Neural progenitor cell (in vitro differentiated cells): Measurements from ENCODE around the gene ARHGEF39. TPM values are rescaled to one million over a fixed set of nuclear protein-coding genes. Genes with fewer than 3 reads are reported as not detected.
A peak's percentile ranks its signal among the peaks of the same experiment; 100 is the strongest.

Experiments
- DNase-seq: peaks from one replicate; pipeline ENCODE4 v3.0.0-alpha.2; 2016; ENCODE audit warnings: low spot score
- H2AFZ ChIP-seq: fragments of 200-600 bp; sonication (generic); replicated peaks from 2 replicates; pipeline ENCODE4 v1.6.1; 2016; ENCODE audit warnings: antibody characterized with exemption
- H3F3A ChIP-seq: fragments of 200-600 bp; sonication (generic); 2 replicates; pipeline ENCODE4 v1.6.1; 2016; ENCODE audit warnings: antibody characterized with exemption, low read depth
- H3K27ac ChIP-seq: fragments of 200-600 bp; sonication (generic); 2 replicates; pipeline ENCODE4 v1.5.1; 2016; ENCODE audit warnings: mild to moderate bottlenecking
- H3K27me3 ChIP-seq: fragments of 200-600 bp; sonication (generic); 2 replicates; pipeline ENCODE4 v1.6.1; 2016; ENCODE audit warnings: mild to moderate bottlenecking, moderate library complexity
- H3K36me3 ChIP-seq: fragments of 200-600 bp; sonication (generic); 2 replicates; pipeline ENCODE4 v1.5.1; 2016
- H3K4me1 ChIP-seq: fragments of 200-600 bp; sonication (generic); 2 replicates; pipeline ENCODE4 v1.6.1; 2016; ENCODE audit warnings: mixed run types
- H3K4me2 ChIP-seq: fragments of 200-600 bp; sonication (generic); 2 replicates; pipeline ENCODE4 v1.6.1; 2016
- H3K4me3 ChIP-seq: fragments of 200-600 bp; sonication (generic); 2 replicates; pipeline ENCODE4 v1.5.1; 2016
- H3K79me2 ChIP-seq: fragments of 200-600 bp; sonication (generic); 2 replicates; pipeline ENCODE4 v1.6.1; 2016; ENCODE audit warnings: low read depth
- H3K9ac ChIP-seq: fragments of 200-600 bp; sonication (generic); 2 replicates; pipeline ENCODE4 v1.6.1; 2016
- H3K9me3 ChIP-seq: fragments of 200-600 bp; sonication (generic); 2 replicates; pipeline ENCODE4 v1.5.1; 2016; ENCODE audit warnings: low read depth
- H4K20me1 ChIP-seq: fragments of 200-600 bp; sonication (generic); 2 replicates; pipeline ENCODE4 v1.6.1; 2016; ENCODE audit warnings: low read depth
- H3K27ac Mint-ChIP-seq: 3 replicates; pipeline ENCODE4 v1.8.0; 2021; ENCODE audit warnings: mixed read lengths
- H3K27me3 Mint-ChIP-seq: 2 replicates; pipeline ENCODE4 v1.8.0; 2022; ENCODE audit warnings: low read depth, mild to moderate bottlenecking, inconsistent platforms, moderate library complexity, mixed read lengths; ENCODE audit not compliant: insufficient read depth
- H3K36me3 Mint-ChIP-seq: 3 replicates; pipeline ENCODE4 v1.8.0; 2021; ENCODE audit warnings: mixed read lengths
- H3K4me1 Mint-ChIP-seq: 3 replicates; pipeline ENCODE4 v1.8.0; 2021; ENCODE audit warnings: mixed read lengths
- H3K4me3 Mint-ChIP-seq: 3 replicates; pipeline ENCODE4 v1.8.0; 2021; ENCODE audit warnings: mild to moderate bottlenecking, moderate library complexity, mixed read lengths
- H3K9me3 Mint-ChIP-seq: 3 replicates; pipeline ENCODE4 v1.8.0; 2020; ENCODE audit warnings: mixed read lengths
- CTCF ChIP-seq: fragments of 200-600 bp; sonication (generic); IDR thresholded peaks from 2 replicates; pipeline ENCODE4 v1.5.1; 2017; ENCODE audit warnings: antibody characterized with exemption, mild to moderate bottlenecking
- EZH2 ChIP-seq: fragments of 200-600 bp; sonication (generic); IDR thresholded peaks from 2 replicates; pipeline ENCODE4 v1.6.1; 2017; ENCODE audit warnings: antibody characterized with exemption, mild to moderate bottlenecking, moderate library complexity
- EZH2phosphoT487 ChIP-seq: fragments of 200-600 bp; sonication (generic); IDR thresholded peaks from 2 replicates; pipeline ENCODE4 v1.6.1; 2017; ENCODE audit warnings: antibody characterized with exemption
- total RNA-seq: library from RNA; depleted of rRNA; stranded (reverse); fragments of >200 nt; gene quantifications from 2 replicates; pipeline ENCODE4 v1.2.3, GENCODE V29; 2015; ENCODE audit warnings: low replicate concordance

The ARHGEF39 gene
- total RNA-seq, 1 donor from 2014 or later = 13.2 TPM

DNA sequence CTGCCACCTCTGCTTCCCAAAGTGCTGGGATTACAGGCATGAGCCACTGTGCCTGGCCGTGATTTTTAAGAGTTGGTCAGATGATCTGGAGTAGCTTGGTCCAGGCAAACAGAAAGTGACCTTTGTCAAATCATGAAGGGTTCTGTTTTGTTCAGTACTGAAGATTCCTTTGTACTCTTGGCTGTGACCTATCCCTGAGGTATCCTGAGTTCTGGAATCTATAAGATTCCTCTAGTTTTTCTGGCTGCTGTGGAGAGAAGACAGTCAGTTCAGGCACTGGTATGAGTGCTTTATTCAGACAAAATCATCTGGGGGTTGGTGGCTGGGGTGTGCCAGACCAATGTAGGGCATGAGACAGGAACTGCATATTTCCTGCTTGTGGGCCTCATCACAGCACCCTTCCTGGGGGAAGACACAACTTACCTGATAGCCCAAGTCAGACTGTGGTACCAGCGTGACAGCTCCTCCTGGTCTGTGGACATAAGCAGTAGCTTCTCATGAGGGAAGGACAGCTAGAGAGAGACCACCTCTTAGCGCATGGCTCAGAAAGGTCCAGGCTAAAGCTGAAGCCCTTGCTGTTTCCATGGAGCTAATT, 3.1 kb downstream of the ARHGEF39 start:
- H3K4me1 ChIP-seq = peaks cover 14% of the 10 kb centered on the region
- Mint-ChIP-seq H3K27me3 (peaks cover 20% of the 10 kb centered on the region), H3K36me3 (peaks cover 29% of the 10 kb centered on the region), H3K4me1 (peaks cover 59% of the 10 kb centered on the region), H3K4me3 (peak overlapping the region; percentile 46), H3K27ac (no peak overlapping the region), H3K9me3 (peaks cover 3% of the 10 kb centered on the region)
- no peaks in the 10 kb centered on the region for H3K36me3 ChIP-seq
- H3K4me3 ChIP-seq = no peak overlapping the region
- no peak for TF ChIP-seq EZH2phosphoT487
- no peak for TF ChIP-seq EZH2
- TF ChIP-seq CTCF = no peak
- H3K27ac ChIP-seq = no peak overlapping the region
- no peak overlapping the region for H2AFZ ChIP-seq
- no peaks in the 10 kb centered on the region for H3K9me3 ChIP-seq
- peaks cover 10% of the 10 kb centered on the region for H4K20me1 ChIP-seq
- H3K9ac ChIP-seq = no peak overlapping the region
- peaks cover 4% of the 10 kb centered on the region for H3K27me3 ChIP-seq
- H3F3A ChIP-seq = peaks cover 48% of the 10 kb centered on the region
- peaks cover 28% of the 10 kb centered on the region for H3K79me2 ChIP-seq
- no peak for DNase-seq
- no peak overlapping the region for H3K4me2 ChIP-seq

GRCh38 chr9:35660966-35661415, 4.0 kb downstream of the ARHGEF39 start:
- H3K4me3 Mint-ChIP-seq = peak overlapping the region; percentile 60
- Histone ChIP-seq H3K9ac (no peak overlapping the region), H3K27ac (no peak overlapping the region), H3K79me2 (peaks cover 28% of the 10 kb centered on the region), H3K36me3 (no peaks in the 10 kb centered on the region), H3K4me3 (no peak overlapping the region), H3K9me3 (no peaks in the 10 kb centered on the region), H3K27me3 (peaks cover 13% of the 10 kb centered on the region), H3K4me1 (peaks cover 14% of the 10 kb centered on the region), H3K4me2 (no peak overlapping the region), H4K20me1 (peaks cover 10% of the 10 kb centered on the region), H2AFZ (no peak overlapping the region), H3F3A (peaks cover 53% of the 10 kb centered on the region)
- peaks cover 29% of the 10 kb centered on the region for H3K36me3 Mint-ChIP-seq
- H3K9me3 Mint-ChIP-seq = peaks cover 3% of the 10 kb centered on the region
- DNase-seq = peak; percentile 36
- peaks cover 65% of the 10 kb centered on the region for H3K4me1 Mint-ChIP-seq
- H3K27me3 Mint-ChIP-seq = peaks cover 15% of the 10 kb centered on the region
- peak overlapping the region; percentile 50 for H3K27ac Mint-ChIP-seq
- TF ChIP-seq EZH2phosphoT487 = no peak
- no peak for TF ChIP-seq EZH2
- peak; percentile 38 for TF ChIP-seq CTCF

DNA sequence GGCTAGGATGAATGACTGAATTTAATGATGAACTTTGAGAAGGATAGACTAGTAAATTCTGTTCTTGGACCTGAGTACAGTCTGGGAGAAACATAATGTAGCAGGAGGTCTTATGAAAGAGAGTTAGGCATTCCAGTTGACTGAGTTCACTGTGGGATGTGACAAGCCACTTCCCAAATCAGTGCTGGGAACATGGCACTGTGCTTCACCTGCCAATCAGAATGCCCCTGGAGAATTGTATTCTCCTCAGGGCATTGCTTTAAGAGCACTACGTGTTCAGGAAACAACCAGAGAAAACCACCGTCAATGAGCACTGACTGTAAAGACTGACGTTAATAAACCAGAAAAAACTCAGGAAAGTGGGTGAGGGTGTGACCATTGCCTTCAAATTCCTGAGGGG, 5.7 kb downstream of the ARHGEF39 start:
- peaks cover 12% of the 10 kb centered on the region for H3K4me1 ChIP-seq
- peaks cover 53% of the 10 kb centered on the region for H3F3A ChIP-seq
- no peaks in the 10 kb centered on the region for H3K36me3 ChIP-seq
- H4K20me1 ChIP-seq = peaks cover 10% of the 10 kb centered on the region
- H3K9me3 ChIP-seq = no peaks in the 10 kb centered on the region
- peak overlapping the region; percentile 91 for H3K4me3 Mint-ChIP-seq
- TF ChIP-seq EZH2phosphoT487 (no peak), EZH2 (no peak), CTCF (no peak)
- H3K4me2 ChIP-seq = peak overlapping the region; percentile 82
- peaks cover 15% of the 10 kb centered on the region for H3K27me3 ChIP-seq
- no peak overlapping the region for H3K27ac ChIP-seq
- no peak for DNase-seq
- H3K4me3 ChIP-seq = peak overlapping the region; percentile 75
- peaks cover 23% of the 10 kb centered on the region for H3K79me2 ChIP-seq
- H3K4me1 Mint-ChIP-seq = peaks cover 60% of the 10 kb centered on the region
- H3K27me3 Mint-ChIP-seq = peaks cover 17% of the 10 kb centered on the region
- peaks cover 29% of the 10 kb centered on the region for H3K36me3 Mint-ChIP-seq
- no peak overlapping the region for H3K27ac Mint-ChIP-seq
- H3K9ac ChIP-seq = no peak overlapping the region
- peaks cover 3% of the 10 kb centered on the region for H3K9me3 Mint-ChIP-seq
- no peak overlapping the region for H2AFZ ChIP-seq
